Measurements from ENCODE around the gene FAM177B. TPM values are rescaled to one million over a fixed set of nuclear protein-coding genes. Genes with fewer than 3 reads are reported as not detected.

Gene FAM177B
- total RNA-seq, 3 donors from 2014 or later (not counting 1 experiment from before 2014, with no cell fraction given) = not detected

GRCh38 chr1:222786121-222786520 is 49.1 kb downstream of the FAM177B start:
- no peak for TF ChIP-seq CTCF (IDR thresholded peaks at IDR 0.05)
- no peaks in the 10 kb centered on the region for H3K9me3 Mint-ChIP-seq
- H3K27ac ChIP-seq (ENCODE audit: low read length) = no peak overlapping the region
- ATAC-seq = no peak
- H3K27me3 ChIP-seq (ENCODE audit: control insufficient read depth, insufficient read depth, low read length) = peaks cover 3% of the 10 kb centered on the region
- no peaks in the 10 kb centered on the region for H3K4me1 ChIP-seq (ENCODE audit: control insufficient read depth, insufficient read depth, low read length)
- H3K27me3 Mint-ChIP-seq (ENCODE audit: low read depth in 2 of 2) = peaks cover 15 to 31% of the 10 kb centered on the region in 2 donors
- H3K4me3 ChIP-seq (ENCODE audit: low read length) = no peak overlapping the region
- no peaks in the 10 kb centered on the region for H3K36me3 Mint-ChIP-seq
- WGBS (ENCODE audit: insufficient coverage) = 100% methylated on average over 1 of the region's 1 CpG
- no peak for DNase-seq
- no peak overlapping the region for H3K4me3 Mint-ChIP-seq
- no peaks in the 10 kb centered on the region for H3K4me1 Mint-ChIP-seq
- H3K27ac Mint-ChIP-seq = no peak overlapping the region
- intact Hi-C loops (cut with micrococcal nuclease) = no loop called here
- no peaks in the 10 kb centered on the region for H3K9me3 ChIP-seq (ENCODE audit: control insufficient read depth, insufficient read depth, low read length)
- no peaks in the 10 kb centered on the region for H3K36me3 ChIP-seq (ENCODE audit: control insufficient read depth, insufficient read depth, low read length)

- DNase-seq (no peak), ATAC-seq (no peak)
- Histone ChIP-seq H3K9me3 (ENCODE audit: control insufficient read depth, insufficient read depth, low read length) (no peaks in the 10 kb centered on the region), H3K27me3 (ENCODE audit: control insufficient read depth, insufficient read depth, low read length) (peaks cover 3% of the 10 kb centered on the region), H3K36me3 (ENCODE audit: control insufficient read depth, insufficient read depth, low read length) (no peaks in the 10 kb centered on the region), H3K4me3 (ENCODE audit: low read length) (no peak overlapping the region), H3K4me1 (ENCODE audit: control insufficient read depth, insufficient read depth, low read length) (no peaks in the 10 kb centered on the region), H3K27ac (ENCODE audit: low read length) (no peak overlapping the region)
- Mint-ChIP-seq H3K27me3 (ENCODE audit: low read depth in 2 of 2) (peaks cover 7 to 18% of the 10 kb centered on the region in 2 donors), H3K27ac (no peak overlapping the region), H3K4me3 (no peak overlapping the region), H3K36me3 (no peaks in the 10 kb centered on the region), H3K4me1 (no peaks in the 10 kb centered on the region), H3K9me3 (no peaks in the 10 kb centered on the region)
- TF ChIP-seq CTCF (IDR thresholded peaks at IDR 0.05) = no peak
- 69% methylated on average over 4 of the region's 4 CpGs for WGBS (ENCODE audit: insufficient coverage)
- intact Hi-C loops (cut with micrococcal nuclease) = no loop called here
These were observed 50.7 kb downstream of the FAM177B start for GRCh38 chr1:222787729-222788128.

GRCh38 chr1:222788402-222789156 is 51.6 kb downstream of the FAM177B start:
- Mint-ChIP-seq H3K36me3 (no peaks in the 10 kb centered on the region), H3K27me3 (ENCODE audit: low read depth in 2 of 2) (peaks cover 5 to 18% of the 10 kb centered on the region in 2 donors), H3K4me1 (no peaks in the 10 kb centered on the region), H3K4me3 (no peak overlapping the region), H3K27ac (no peak overlapping the region), H3K9me3 (no peaks in the 10 kb centered on the region)
- intact Hi-C loops (cut with micrococcal nuclease) = no loop called here
- Histone ChIP-seq H3K27ac (ENCODE audit: low read length) (no peak overlapping the region), H3K4me1 (ENCODE audit: control insufficient read depth, insufficient read depth, low read length) (no peaks in the 10 kb centered on the region), H3K27me3 (ENCODE audit: control insufficient read depth, insufficient read depth, low read length) (no peaks in the 10 kb centered on the region), H3K36me3 (ENCODE audit: control insufficient read depth, insufficient read depth, low read length) (no peaks in the 10 kb centered on the region), H3K9me3 (ENCODE audit: control insufficient read depth, insufficient read depth, low read length) (no peaks in the 10 kb centered on the region), H3K4me3 (ENCODE audit: low read length) (no peak overlapping the region)
- WGBS (ENCODE audit: insufficient coverage) = 75% methylated on average over 2 of the region's 3 CpGs
- no peak for TF ChIP-seq CTCF (IDR thresholded peaks at IDR 0.05)
- ATAC-seq (no peak), DNase-seq (no peak)

- no peak for TF ChIP-seq CTCF (IDR thresholded peaks at IDR 0.05)
- H3K4me3 Mint-ChIP-seq = no peak overlapping the region
- ATAC-seq (no peak), DNase-seq (no peak)
- Histone ChIP-seq H3K4me1 (ENCODE audit: control insufficient read depth, insufficient read depth, low read length) (no peaks in the 10 kb centered on the region), H3K9me3 (ENCODE audit: control insufficient read depth, insufficient read depth, low read length) (no peaks in the 10 kb centered on the region), H3K4me3 (ENCODE audit: low read length) (no peak overlapping the region), H3K27me3 (ENCODE audit: control insufficient read depth, insufficient read depth, low read length) (no peaks in the 10 kb centered on the region), H3K27ac (ENCODE audit: low read length) (no peak overlapping the region), H3K36me3 (ENCODE audit: control insufficient read depth, insufficient read depth, low read length) (no peaks in the 10 kb centered on the region)
- peaks cover 4 to 7% of the 10 kb centered on the region in 2 donors for H3K27me3 Mint-ChIP-seq (ENCODE audit: low read depth in 2 of 2)
- H3K9me3 Mint-ChIP-seq = no peaks in the 10 kb centered on the region
- H3K4me1 Mint-ChIP-seq = no peaks in the 10 kb centered on the region
- H3K27ac Mint-ChIP-seq = no peak overlapping the region
- intact Hi-C loops (cut with micrococcal nuclease) = no loop called here
- no peaks in the 10 kb centered on the region for H3K36me3 Mint-ChIP-seq
- 90% methylated on average over 1 of the region's 2 CpGs for WGBS (ENCODE audit: insufficient coverage)
These were observed 53.1 kb downstream of the FAM177B start for GRCh38 chr1:222790115-222790514.

Data from natural killer cell (primary cell).